MM.1S (cell line): Measurements from ENCODE around the gene AMPH.

ENCODE experiments used
- DNase-seq: peaks from one replicate; pipeline ENCODE4 v3.0.0-alpha.2; 2015
- H2AFZ ChIP-seq: fragments of 300-600 bp; sonication (generic); 2 replicates; pipeline ENCODE4 v1.6.0; 2016; ENCODE audit warnings: antibody characterized with exemption, low read length
- H3F3A ChIP-seq: fragments of 300-600 bp; sonication (generic); 2 replicates; pipeline ENCODE4 v1.6.1; 2016; ENCODE audit warnings: mild to moderate bottlenecking, antibody characterized with exemption, low read length, moderate library complexity, mixed read lengths; ENCODE audit not compliant: insufficient read depth
- H3K27ac ChIP-seq: fragments of 300-600 bp; sonication (generic); 2 replicates; pipeline ENCODE4 v1.5.1; 2016; ENCODE audit warnings: mild to moderate bottlenecking, low read length
- H3K27me3 ChIP-seq: fragments of 300-600 bp; sonication (generic); replicated peaks from 2 replicates; pipeline ENCODE4 v1.6.0; 2016; ENCODE audit warnings: low read length; ENCODE audit not compliant: insufficient read depth
- H3K36me3 ChIP-seq: fragments of 300-600 bp; sonication (generic); replicated peaks from 2 replicates; pipeline ENCODE4 v1.6.1; 2016; ENCODE audit warnings: mild to moderate bottlenecking, low read length, mixed read lengths; ENCODE audit not compliant: insufficient read depth
- H3K4me1 ChIP-seq: fragments of 300-600 bp; sonication (generic); 2 replicates; pipeline ENCODE4 v1.6.1; 2016; ENCODE audit warnings: low read length, mixed read lengths
- H3K4me2 ChIP-seq: fragments of 300-600 bp; sonication (generic); 2 replicates; pipeline ENCODE4 v1.6.0; 2016; ENCODE audit warnings: low read depth, low read length
- H3K4me3 ChIP-seq: fragments of 300-600 bp; sonication (generic); 2 replicates; pipeline ENCODE4 v1.5.1; 2016; ENCODE audit warnings: low read length, mixed read lengths
- H3K79me2 ChIP-seq: fragments of 300-600 bp; sonication (generic); 2 replicates; pipeline ENCODE4 v1.6.1; 2016; ENCODE audit warnings: mixed run types, low read length, mixed read lengths
- H3K9ac ChIP-seq: fragments of 300-600 bp; sonication (generic); 2 replicates; pipeline ENCODE4 v1.6.1; 2016; ENCODE audit warnings: low read length, mixed read lengths
- H3K9me2 ChIP-seq: fragments of 300-600 bp; sonication (generic); replicated peaks from 2 replicates; pipeline ENCODE4 v1.6.1; 2016; ENCODE audit warnings: mild to moderate bottlenecking, low read length, mixed read lengths; ENCODE audit not compliant: insufficient read depth
- H3K9me3 ChIP-seq: fragments of 300-600 bp; sonication (generic); replicated peaks from 2 replicates; pipeline ENCODE4 v1.6.1; 2016; ENCODE audit warnings: mild to moderate bottlenecking, low read length, mixed read lengths; ENCODE audit not compliant: insufficient read depth
- H4K20me1 ChIP-seq: fragments of 300-600 bp; sonication (generic); 2 replicates; pipeline ENCODE4 v1.6.1; 2016; ENCODE audit warnings: mild to moderate bottlenecking, low read length, moderate library complexity, mixed read lengths; ENCODE audit not compliant: insufficient read depth
- EZH2 ChIP-seq: fragments of 300-600 bp; sonication (generic); optimal IDR thresholded peaks from 2 replicates; pipeline ENCODE3; 2017; ENCODE audit warnings: low read depth, mild to moderate bottlenecking, antibody characterized with exemption, low read length, mixed read lengths
- EZH2phosphoT487 ChIP-seq: fragments of 300-600 bp; sonication (generic); IDR thresholded peaks from 2 replicates; pipeline ENCODE4 v1.6.1; 2018; ENCODE audit warnings: antibody characterized with exemption, low read length
- TF ChIP-seq, protein P1 (sequence below): fragments of 300-600 bp; sonication (generic); IDR thresholded peaks from 2 replicates; pipeline ENCODE4 v1.5.1; 2016; ENCODE audit warnings: antibody characterized with exemption, low read length, mixed read lengths

The AMPH gene

DNA sequence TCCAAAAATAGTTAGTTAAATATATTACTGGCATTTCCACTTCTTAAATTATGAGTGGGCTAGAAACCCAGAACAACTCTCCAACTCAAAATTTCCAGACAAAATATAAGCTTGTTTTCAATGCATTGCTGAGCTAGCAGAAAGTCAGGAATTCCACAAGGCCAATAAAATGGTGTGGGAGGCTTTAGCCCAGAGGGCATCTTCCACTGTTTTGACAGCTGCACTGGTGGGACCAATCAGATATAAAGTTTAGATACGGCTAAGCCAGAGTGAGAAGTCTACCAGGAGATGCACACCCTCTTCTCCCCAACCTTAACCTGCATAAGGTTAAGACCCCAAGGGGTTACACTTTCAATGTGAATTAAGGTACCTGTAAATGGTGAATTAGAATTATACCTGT is 76.6 kb downstream of the AMPH start:
- Histone ChIP-seq H3K27ac (no peak overlapping the region), H3K9ac (no peak overlapping the region), H3K4me1 (peaks cover 20% of the 10 kb centered on the region), H3K4me2 (no peak overlapping the region), H3K27me3 (no peaks in the 10 kb centered on the region), H2AFZ (no peak overlapping the region), H3F3A (no peaks in the 10 kb centered on the region), H3K79me2 (no peaks in the 10 kb centered on the region), H3K36me3 (no peaks in the 10 kb centered on the region), H3K4me3 (no peak overlapping the region), H4K20me1 (no peaks in the 10 kb centered on the region), H3K9me2 (no peaks in the 10 kb centered on the region), H3K9me3 (no peaks in the 10 kb centered on the region)
- TF ChIP-seq EZH2 (no peak), EZH2phosphoT487 (no peak)
- TF ChIP-seq, protein P1, sequence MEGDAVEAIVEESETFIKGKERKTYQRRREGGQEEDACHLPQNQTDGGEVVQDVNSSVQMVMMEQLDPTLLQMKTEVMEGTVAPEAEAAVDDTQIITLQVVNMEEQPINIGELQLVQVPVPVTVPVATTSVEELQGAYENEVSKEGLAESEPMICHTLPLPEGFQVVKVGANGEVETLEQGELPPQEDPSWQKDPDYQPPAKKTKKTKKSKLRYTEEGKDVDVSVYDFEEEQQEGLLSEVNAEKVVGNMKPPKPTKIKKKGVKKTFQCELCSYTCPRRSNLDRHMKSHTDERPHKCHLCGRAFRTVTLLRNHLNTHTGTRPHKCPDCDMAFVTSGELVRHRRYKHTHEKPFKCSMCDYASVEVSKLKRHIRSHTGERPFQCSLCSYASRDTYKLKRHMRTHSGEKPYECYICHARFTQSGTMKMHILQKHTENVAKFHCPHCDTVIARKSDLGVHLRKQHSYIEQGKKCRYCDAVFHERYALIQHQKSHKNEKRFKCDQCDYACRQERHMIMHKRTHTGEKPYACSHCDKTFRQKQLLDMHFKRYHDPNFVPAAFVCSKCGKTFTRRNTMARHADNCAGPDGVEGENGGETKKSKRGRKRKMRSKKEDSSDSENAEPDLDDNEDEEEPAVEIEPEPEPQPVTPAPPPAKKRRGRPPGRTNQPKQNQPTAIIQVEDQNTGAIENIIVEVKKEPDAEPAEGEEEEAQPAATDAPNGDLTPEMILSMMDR: no peak
- no peak for DNase-seq

DNA sequence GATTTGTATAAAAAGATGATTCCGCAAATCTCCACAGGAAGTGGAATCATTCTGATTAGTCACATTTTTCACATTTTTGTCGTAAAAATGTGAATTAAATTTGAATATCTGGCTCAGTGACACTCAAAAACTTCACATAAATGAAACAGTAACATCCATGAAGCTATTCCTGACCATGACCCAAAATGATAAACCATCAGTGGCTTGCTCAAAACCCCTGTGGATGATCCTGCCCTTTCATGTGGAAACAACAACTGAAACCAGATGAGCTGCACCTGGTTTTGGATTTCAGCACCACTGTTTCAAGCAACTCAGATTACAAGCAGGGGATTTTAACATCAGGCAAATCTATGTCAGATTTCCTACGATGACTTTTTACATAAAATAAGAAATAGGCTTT is 80.3 kb downstream of the AMPH start:
- Histone ChIP-seq H3K9ac (no peak overlapping the region), H3K4me1 (peaks cover 32% of the 10 kb centered on the region), H3K9me2 (no peaks in the 10 kb centered on the region), H4K20me1 (no peaks in the 10 kb centered on the region), H2AFZ (no peak overlapping the region), H3K4me2 (peak overlapping the region; percentile 11; the same call in 1 of the 2 replicates), H3K9me3 (no peaks in the 10 kb centered on the region), H3F3A (no peaks in the 10 kb centered on the region), H3K4me3 (no peak overlapping the region), H3K79me2 (no peaks in the 10 kb centered on the region), H3K36me3 (no peaks in the 10 kb centered on the region), H3K27ac (no peak overlapping the region), H3K27me3 (no peaks in the 10 kb centered on the region)
- TF ChIP-seq EZH2phosphoT487: no peak
- no peak for TF ChIP-seq EZH2
- TF ChIP-seq, protein P1: no peak
- peak; percentile 33 for DNase-seq

DNA sequence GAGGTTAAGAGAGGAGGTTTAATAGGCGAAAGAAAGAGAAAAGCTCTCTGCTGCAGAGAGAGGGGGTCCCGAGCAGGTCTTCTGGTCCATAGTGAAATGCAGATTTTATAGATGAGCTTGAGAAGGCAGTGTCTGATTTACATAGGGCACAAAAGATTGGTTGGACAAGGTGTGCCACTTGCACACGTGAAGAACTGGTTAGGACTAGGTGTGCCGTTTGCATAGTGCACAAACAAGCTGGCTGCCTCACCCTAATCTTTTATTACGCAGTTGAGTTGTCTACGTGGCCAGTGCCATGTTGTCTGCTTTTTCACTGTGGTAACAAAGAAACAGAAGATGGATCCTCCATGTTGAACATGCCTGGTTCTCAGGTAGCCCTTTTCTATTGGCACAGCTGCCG is 82.6 kb downstream of the AMPH start:
- Histone ChIP-seq H3K36me3 (no peaks in the 10 kb centered on the region), H4K20me1 (no peaks in the 10 kb centered on the region), H3K9me2 (no peaks in the 10 kb centered on the region), H3K4me1 (peaks cover 32% of the 10 kb centered on the region), H3K79me2 (no peaks in the 10 kb centered on the region), H3K9ac (no peak overlapping the region), H3K4me2 (no peak overlapping the region), H3K27ac (no peak overlapping the region), H3K27me3 (no peaks in the 10 kb centered on the region), H3F3A (no peaks in the 10 kb centered on the region), H2AFZ (no peak overlapping the region), H3K9me3 (no peaks in the 10 kb centered on the region), H3K4me3 (no peak overlapping the region)
- TF ChIP-seq EZH2 (no peak), EZH2phosphoT487 (no peak)
- TF ChIP-seq, protein P1: no peak
- DNase-seq: no peak
